DOHH2 (cell line): Measurements from ENCODE around the gene PRR16.

Experiments used
- H3F3A ChIP-seq: fragments of 200-600 bp; sonication (generic), shearing (Covaris generic); 2 replicates; pipeline ENCODE4 v1.6.0; 2016; ENCODE audit warnings: antibody characterized with exemption, mild to moderate bottlenecking; ENCODE audit not compliant: control insufficient read depth, insufficient read depth
- H3K27ac ChIP-seq: fragments of 200-600 bp; sonication (generic); 2 replicates; pipeline ENCODE4 v1.5.1; 2014; ENCODE audit warnings: low read depth, mild to moderate bottlenecking, low read length, moderate library complexity
- H3K27me3 ChIP-seq: fragments of 200-600 bp; sonication (generic); 2 replicates; pipeline ENCODE4 v1.6.1; 2014; ENCODE audit warnings: mild to moderate bottlenecking, low read length, mixed read lengths; ENCODE audit not compliant: control insufficient read depth
- H3K36me3 ChIP-seq: fragments of 200-600 bp; sonication (generic); 2 replicates; pipeline ENCODE4 v1.6.1; 2014; ENCODE audit warnings: mild to moderate bottlenecking, low read length, moderate library complexity, mixed read lengths; ENCODE audit not compliant: control insufficient read depth
- H3K4me1 ChIP-seq: fragments of 200-600 bp; sonication (generic); 2 replicates; pipeline ENCODE4 v1.6.1; 2014; ENCODE audit warnings: mild to moderate bottlenecking, low read length, mixed read lengths; ENCODE audit not compliant: control insufficient read depth
- H3K4me2 ChIP-seq: fragments of 200-600 bp; sonication (generic); 2 replicates; pipeline ENCODE4 v1.6.0; 2014; ENCODE audit warnings: mild to moderate bottlenecking, low read length, moderate library complexity
- H3K4me3 ChIP-seq: fragments of 200-600 bp; sonication (generic); 2 replicates; pipeline ENCODE4 v1.5.1; 2014; ENCODE audit warnings: mild to moderate bottlenecking, low read length, mixed read lengths
- H3K79me2 ChIP-seq: fragments of 200-600 bp; sonication (generic); 2 replicates; pipeline ENCODE4 v1.6.1; 2014; ENCODE audit warnings: mild to moderate bottlenecking, low read length, mixed read lengths; ENCODE audit not compliant: control insufficient read depth
- H3K9me2 ChIP-seq: fragments of 200-600 bp; sonication (generic); replicated peaks from 2 replicates; pipeline ENCODE4 v1.6.1; 2014; ENCODE audit warnings: mild to moderate bottlenecking, low read length, mixed read lengths; ENCODE audit not compliant: control insufficient read depth
- H3K9me3 ChIP-seq: fragments of 200-600 bp; sonication (generic); 2 replicates; pipeline ENCODE4 v1.6.1; 2014; ENCODE audit warnings: antibody characterized with exemption, low read length, mixed read lengths; ENCODE audit not compliant: control insufficient read depth, insufficient read depth
- H4K20me1 ChIP-seq: fragments of 200-600 bp; sonication (generic); 2 replicates; pipeline ENCODE4 v1.6.0; 2014; ENCODE audit warnings: low read depth, mild to moderate bottlenecking, antibody characterized with exemption, low read length, moderate library complexity; ENCODE audit not compliant: control insufficient read depth, insufficient read depth
- EZH2phosphoT487 ChIP-seq: fragments of 200-600 bp; sonication (generic); IDR thresholded peaks from 2 replicates; pipeline ENCODE4 v1.6.1; 2017; ENCODE audit warnings: borderline replicate concordance, mild to moderate bottlenecking, antibody characterized with exemption, low read length, moderate library complexity, mixed read lengths
- TF ChIP-seq, protein P1 (sequence below): fragments of 200-600 bp; sonication (generic); IDR thresholded peaks from one replicate; pipeline ENCODE4 v1.5.1; 2014; ENCODE audit warnings: antibody characterized with exemption, mild to moderate bottlenecking, low read depth, low read length; ENCODE audit not compliant: poor library complexity, severe bottlenecking

PRR16 gene

DNA sequence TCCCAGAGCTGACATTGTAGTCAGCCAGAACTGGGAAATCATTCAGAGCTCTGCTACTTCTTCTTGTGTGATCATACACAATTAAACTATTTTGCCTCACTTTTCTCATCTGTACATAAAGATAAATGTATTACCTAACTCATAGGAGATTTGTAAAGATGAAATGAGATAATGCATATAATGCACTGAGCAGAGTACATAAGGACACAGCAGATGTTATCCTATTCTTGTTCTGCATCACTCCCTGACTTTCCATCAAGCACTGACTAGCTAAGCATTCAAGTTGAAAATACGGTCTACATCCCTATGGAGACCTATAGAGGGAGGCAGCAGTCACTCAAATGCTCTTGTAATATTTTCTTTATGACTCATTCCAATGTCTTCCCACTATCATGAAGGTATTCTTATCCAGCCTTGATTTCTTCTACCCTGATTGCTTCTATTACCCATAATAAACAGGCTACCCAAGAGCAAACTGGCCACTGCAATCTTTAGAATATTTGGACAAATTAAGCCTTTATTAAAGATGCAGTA, 16.3 kb upstream of the PRR16 start:
- TF ChIP-seq, protein P1, sequence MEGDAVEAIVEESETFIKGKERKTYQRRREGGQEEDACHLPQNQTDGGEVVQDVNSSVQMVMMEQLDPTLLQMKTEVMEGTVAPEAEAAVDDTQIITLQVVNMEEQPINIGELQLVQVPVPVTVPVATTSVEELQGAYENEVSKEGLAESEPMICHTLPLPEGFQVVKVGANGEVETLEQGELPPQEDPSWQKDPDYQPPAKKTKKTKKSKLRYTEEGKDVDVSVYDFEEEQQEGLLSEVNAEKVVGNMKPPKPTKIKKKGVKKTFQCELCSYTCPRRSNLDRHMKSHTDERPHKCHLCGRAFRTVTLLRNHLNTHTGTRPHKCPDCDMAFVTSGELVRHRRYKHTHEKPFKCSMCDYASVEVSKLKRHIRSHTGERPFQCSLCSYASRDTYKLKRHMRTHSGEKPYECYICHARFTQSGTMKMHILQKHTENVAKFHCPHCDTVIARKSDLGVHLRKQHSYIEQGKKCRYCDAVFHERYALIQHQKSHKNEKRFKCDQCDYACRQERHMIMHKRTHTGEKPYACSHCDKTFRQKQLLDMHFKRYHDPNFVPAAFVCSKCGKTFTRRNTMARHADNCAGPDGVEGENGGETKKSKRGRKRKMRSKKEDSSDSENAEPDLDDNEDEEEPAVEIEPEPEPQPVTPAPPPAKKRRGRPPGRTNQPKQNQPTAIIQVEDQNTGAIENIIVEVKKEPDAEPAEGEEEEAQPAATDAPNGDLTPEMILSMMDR, result no peak
- no peak for TF ChIP-seq EZH2phosphoT487

DNA sequence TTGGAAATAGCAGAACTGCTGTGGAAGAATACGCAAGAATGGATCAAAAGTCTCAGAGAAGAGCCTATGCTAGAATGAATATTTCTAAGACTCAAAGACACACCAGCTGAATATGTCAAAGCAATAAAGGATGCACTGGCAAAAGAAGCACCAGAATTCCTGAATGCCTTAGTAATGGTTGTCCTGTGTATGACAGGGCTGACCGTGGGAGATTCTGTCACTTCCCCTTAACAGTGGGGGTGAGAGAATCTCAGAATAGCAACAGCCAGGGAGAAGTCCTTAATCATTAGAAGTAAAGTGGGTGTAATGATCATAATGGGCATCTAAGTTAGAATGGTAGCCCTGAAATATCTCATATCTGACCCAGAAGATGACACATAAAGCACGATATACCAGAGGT, 14.6 kb upstream of the PRR16 start:
- Histone ChIP-seq H3K9me2 (no peaks in the 10 kb centered on the region), H3K4me1 (no peaks in the 10 kb centered on the region), H3F3A (no peaks in the 10 kb centered on the region), H4K20me1 (no peaks in the 10 kb centered on the region), H3K27me3 (no peaks in the 10 kb centered on the region), H3K4me2 (no peak overlapping the region), H3K36me3 (no peaks in the 10 kb centered on the region), H3K4me3 (no peak overlapping the region), H3K9me3 (no peaks in the 10 kb centered on the region), H3K79me2 (no peaks in the 10 kb centered on the region), H3K27ac (no peak overlapping the region)
- TF ChIP-seq EZH2phosphoT487, result no peak
- TF ChIP-seq, protein P1, result no peak

More for the DNA sequence above, 16.3 kb upstream of the PRR16 start:
- no peaks in the 10 kb centered on the region for H4K20me1 ChIP-seq
- no peak overlapping the region for H3K4me3 ChIP-seq
- H3K27me3 ChIP-seq, result no peaks in the 10 kb centered on the region
- H3K4me2 ChIP-seq, result no peak overlapping the region
- no peaks in the 10 kb centered on the region for H3K4me1 ChIP-seq
- H3K27ac ChIP-seq, result no peak overlapping the region
- no peaks in the 10 kb centered on the region for H3K9me2 ChIP-seq
- no peaks in the 10 kb centered on the region for H3K36me3 ChIP-seq
- H3F3A ChIP-seq, result no peaks in the 10 kb centered on the region
- no peaks in the 10 kb centered on the region for H3K9me3 ChIP-seq
- no peaks in the 10 kb centered on the region for H3K79me2 ChIP-seq

DNA sequence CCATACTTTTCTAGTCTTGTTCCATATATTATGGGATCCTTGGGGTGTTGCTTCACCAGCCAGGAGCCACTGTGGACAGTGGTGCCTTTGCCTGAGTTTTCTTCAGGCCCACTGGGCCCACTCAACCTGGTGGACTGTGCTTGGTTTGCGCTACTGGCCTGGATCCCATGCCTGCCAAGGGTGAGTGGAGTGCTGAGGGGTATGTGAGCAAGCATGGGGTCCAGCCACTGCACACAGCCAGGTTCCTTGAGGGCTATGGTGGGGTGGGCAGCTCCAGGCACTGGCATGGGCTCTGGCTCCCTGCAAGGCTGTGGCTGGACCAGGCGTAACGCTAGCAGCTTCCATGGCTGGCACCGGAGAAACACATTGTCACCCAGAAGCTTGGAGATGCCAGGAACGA, 13.2 kb upstream of the PRR16 start:
- no peak overlapping the region for H3K27ac ChIP-seq
- H3K27me3 ChIP-seq, result no peaks in the 10 kb centered on the region
- TF ChIP-seq, protein P1, result no peak
- no peak for TF ChIP-seq EZH2phosphoT487
- no peak overlapping the region for H3K4me3 ChIP-seq
- H3K4me2 ChIP-seq, result no peak overlapping the region
- H3K79me2 ChIP-seq, result no peaks in the 10 kb centered on the region
- no peaks in the 10 kb centered on the region for H4K20me1 ChIP-seq
- no peaks in the 10 kb centered on the region for H3F3A ChIP-seq
- H3K4me1 ChIP-seq, result no peaks in the 10 kb centered on the region
- H3K36me3 ChIP-seq, result no peaks in the 10 kb centered on the region
- no peaks in the 10 kb centered on the region for H3K9me3 ChIP-seq
- no peaks in the 10 kb centered on the region for H3K9me2 ChIP-seq
